Astrocyte (in vitro differentiated cells and primary cell): ENCODE measurements around the gene FAM168A.

Experiments used
- CTCF ChIP-seq: IDR thresholded peaks from 2 replicates; pipeline ENCODE4 v1.5.1; 2011; ENCODE audit warnings: low read depth, mild to moderate bottlenecking, inconsistent platforms, low read length, moderate library complexity; ENCODE audit not compliant: insufficient read depth
- EZH2 ChIP-seq: IDR thresholded peaks from 2 replicates; pipeline ENCODE4 v1.6.1; 2012; ENCODE audit warnings: mild to moderate bottlenecking, low read length, inconsistent platforms; ENCODE audit not compliant: insufficient read depth

GRCh38 chr11:73374151-73374550 lies 223.8 kb downstream of the FAM168A start:
- no peak for TF ChIP-seq CTCF
- TF ChIP-seq EZH2: no peak
